HG03571 (cell line): ENCODE measurements around the gene ADGRF5.

Source experiments
- ATAC-seq: cut with Tn5 transposase; IDR thresholded peaks from one replicate; pipeline ENCODE4 v1.9.1; 2021; ENCODE audit not compliant: unreplicated experiment

Gene ADGRF5

DNA sequence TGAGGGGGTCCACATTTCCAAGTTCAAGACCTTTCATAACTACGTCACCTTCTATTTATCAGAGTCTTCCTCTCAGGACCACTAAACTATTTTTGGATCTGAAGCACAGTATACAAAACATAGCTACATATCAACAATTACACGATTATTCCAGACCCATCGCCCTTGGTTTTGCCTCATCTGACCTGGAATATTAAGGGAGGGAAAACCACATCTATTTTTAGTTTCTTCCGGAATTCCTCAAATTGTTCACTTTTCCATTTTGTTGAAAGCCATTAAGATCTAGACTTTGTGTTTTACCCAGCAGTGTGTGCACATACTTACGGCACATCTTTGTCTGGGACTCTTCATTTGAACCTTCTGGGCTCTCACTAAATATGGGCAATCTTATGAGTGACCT, 12.0 kb upstream of the ADGRF5 start:
- ATAC-seq, result no peak

DNA sequence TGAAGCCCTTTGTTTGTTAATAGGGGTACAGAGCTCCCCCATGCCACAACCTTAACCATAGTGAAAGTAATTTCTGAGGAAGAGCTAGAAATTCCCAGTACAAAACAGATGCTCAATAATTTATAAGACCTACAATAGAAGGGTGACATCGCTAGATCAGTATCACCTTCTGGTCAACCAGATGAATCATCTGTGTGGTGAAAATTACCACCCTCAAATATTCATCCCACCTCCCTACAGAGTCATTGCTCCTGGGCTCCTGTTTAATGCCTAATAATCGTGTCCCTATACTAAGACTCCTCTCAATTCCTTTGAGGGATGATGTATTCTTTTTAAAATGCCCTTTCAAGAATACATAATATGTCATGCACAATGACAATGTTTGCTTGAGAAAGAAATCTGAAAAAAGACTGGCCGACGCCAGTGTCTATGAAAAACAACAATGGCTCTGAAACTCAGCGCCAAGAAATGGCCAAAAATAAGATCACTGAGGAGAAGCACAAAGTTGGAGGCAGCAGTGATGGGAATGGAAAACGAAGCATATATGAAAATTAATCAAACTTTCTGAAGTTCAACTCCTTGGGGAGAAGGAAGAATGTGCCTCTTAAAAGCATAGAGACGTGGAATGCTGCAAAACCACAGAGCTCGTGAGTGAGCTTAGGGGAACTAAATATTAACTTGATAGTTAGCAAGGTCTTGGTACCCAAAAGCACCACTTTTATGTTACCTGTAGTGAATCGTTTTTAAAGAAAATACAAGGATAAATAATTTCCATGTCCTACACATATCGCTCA, 11.0 kb upstream of the ADGRF5 start:
- ATAC-seq, result no peak

DNA sequence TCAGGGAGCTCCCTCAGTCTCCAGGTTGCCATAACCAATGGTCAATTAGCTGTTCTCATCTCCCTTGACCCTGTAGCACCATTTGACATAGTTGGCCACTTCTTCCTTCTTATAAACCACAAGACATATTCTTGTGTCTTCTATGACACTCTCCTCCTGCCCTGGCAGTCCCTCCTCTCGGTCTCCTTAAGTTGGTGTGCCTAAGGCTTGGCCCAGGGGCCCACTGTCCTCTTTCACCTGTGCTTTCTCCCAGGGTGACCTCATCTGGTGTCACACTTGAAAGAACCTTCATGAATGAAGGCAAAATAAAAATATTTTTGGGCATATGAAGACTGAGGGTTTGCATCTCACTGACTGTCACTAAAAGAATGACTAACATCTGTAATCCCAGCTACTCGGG, 9.7 kb upstream of the ADGRF5 start:
- ATAC-seq, result no peak

DNA sequence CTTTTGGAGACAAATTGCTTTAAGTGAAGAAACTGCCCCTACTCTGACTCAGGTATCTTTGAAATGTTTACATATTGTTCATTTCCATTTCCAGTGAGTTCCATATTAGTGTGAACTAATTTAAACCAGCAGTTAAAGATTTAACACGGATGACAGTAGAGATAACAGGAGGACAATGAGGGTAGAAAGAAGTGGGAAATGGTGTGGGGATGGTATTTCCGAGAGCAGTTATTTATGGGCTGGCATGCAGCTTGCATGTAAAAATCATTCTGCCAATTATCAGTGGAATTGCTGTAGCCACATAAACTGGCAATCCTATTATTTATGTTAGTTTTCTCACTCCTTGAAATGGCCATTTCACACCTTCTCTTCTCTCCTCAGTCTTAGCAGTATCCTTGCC, 8.6 kb upstream of the ADGRF5 start:
- ATAC-seq, result no peak

DNA sequence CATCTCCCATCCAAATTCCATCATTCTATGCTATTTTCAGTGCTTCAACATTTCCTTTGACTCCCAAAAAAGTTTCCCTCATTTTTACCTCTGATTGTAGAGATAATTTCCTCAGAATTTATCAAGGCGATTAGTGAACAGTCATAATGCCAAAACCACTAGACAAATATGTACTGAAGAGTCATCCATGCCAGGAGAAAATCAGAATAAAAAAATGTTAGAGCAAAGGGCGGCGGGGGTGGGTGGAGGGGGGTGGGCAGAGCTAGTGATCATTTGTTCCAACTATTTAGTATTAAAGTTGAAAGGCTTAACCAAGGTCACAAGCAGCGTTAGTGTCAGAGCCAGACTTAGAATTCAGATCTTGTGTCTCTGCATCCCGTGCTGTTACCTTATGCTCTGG, 5.3 kb upstream of the ADGRF5 start:
- no peak for ATAC-seq

DNA sequence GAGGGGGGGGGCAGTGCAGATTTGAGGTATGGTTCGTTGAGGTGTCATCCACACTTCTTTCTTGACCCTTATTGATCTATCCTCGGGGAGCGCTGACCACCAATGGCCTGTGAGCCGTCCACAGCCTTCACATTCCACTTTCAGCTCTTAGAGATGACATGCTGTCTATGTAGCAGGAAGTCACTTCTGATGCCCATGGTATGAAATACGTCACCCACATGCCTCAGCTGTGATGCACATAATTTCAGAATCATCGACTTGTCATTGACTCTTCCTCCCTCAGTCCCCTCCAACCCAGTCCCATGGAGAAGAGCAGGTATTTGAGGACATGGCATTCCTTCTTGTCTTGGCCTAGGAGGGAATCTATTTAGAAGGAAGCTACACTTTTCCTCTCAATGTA, 4.7 kb upstream of the ADGRF5 start:
- ATAC-seq, result no peak

DNA sequence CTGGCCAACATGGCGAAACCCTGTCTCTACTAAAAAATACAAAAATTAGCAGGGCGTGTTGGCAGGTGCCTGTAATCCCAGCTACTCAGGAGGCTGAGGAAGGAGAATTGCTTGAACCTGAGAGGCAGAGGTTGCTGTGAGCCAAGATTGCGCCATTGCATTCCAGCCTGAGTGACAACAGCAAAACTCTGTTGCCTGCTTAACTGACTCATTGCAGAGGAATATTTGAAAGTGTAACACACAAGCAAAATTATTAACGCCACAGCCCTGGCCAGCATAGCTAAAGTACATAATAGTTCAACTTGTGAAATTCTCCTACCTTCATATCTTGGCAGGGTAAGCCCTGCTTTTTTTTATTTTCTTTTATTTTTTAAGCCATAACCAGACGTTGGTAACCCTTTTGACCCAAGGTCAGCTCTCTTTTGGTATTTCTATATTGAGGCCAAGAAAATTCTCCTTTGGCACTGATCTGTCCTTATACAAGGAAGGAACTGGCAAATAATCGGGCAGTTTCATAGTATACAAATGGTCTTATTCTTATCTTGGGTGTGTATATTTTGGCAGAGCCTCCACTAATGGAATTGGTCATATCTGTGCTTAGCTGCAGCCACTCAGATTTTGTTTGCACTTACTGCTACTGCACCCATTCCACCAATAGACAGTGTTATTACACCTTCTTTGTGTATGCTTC, 4.0 kb upstream of the ADGRF5 start:
- ATAC-seq, result no peak

DNA sequence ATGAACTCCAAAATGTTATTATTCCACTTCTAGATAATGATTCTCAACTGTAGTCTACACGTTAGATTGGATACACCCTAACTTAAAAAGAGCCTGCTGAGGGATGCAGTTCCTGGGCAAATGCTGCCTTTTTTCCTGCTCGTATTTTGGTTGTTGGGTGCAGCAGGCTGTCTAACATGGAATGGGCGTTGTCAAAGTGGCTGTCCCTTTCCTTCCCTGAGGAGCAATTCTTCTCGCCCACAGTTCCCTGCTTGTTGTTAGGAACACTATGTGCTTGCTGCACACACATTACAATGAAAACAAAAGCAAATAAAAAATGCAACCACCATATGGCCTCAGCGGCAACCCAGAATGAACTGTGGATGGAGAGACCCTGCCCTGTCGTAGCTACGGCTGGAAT, 1.7 kb upstream of the ADGRF5 start:
- no peak for ATAC-seq

DNA sequence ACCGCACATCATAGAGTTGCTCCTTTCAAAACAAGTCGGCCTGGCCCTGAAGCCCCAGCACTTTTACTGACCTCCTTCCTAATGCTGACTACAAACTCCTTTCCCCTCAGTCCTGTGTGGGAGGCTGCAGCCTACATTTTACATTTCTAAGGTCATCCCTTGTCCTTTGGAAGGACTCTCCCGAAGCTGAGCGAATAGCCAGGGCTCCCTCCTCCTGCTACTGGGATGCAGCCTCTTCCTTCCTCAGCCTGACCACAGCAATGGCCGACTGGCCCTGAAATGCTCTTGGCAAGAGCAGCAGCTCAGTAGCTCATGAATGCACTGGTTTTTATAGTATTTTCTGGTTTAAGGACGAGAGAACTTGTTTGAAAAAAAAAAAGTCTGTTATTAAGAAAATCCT, 679 bp downstream of the ADGRF5 start:
- ATAC-seq, result no peak

DNA sequence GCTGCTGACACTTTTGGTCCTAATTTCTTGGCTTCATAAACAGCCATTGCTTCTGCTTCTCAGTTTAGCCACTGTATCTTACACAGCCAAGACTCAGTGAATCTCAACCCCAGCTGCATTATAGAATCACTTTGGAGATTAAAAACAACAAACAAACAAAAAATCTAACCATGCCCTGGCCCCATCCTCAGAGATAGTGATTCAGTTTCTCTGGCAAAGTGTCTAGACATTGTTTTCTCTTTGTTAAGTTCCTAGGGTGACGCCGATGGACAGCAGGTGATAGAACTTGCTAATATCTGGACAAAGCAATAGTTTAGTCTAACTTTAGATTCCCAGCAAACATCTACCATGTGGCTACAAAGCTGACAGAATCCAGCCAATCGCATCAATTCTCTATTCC, 2.9 kb downstream of the ADGRF5 start:
- ATAC-seq, result no peak

DNA sequence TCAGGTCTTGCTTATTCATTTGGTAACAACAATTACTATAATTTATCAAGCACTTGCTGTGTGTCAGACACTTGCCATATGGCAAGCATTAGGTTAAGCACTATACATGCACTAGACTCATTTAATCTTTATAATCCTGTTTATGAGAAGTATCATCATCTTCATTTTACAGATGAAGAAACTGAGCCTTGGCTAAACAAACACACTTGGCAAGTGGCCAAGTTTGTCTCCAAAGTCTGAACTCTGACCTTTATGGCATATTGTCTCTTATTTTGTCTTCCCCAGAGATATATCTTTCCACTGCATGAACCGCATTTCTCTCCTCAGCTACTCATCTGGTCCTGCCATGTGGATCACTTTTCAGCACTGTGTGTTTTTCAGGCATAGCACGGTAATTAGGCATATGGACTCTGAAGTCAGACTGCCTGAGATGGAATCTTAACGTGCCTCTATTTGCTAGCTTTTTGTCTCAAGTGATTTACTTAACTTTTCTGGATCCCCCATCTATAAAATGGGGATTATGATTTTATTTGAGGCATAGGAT, 4.7 kb downstream of the ADGRF5 start:
- no peak for ATAC-seq

DNA sequence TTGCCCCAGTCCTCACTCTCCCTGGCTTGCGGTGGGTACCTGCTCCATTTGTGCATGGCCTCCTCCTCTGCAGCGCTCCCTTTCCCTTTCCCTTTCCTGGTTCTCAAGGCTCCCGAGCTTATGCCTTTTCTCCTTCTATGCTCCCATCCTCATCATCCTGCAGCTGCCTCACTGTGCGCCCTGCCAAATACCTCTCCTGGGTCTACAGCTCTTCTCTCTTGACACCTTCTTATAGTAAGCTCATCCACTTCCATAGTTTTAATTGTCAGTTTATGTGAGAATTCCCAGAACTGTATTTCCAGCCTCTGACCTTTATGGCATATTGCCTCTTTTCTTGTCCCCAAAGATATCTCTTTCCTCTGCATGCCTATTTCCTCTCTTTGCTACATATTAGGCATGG, 5.9 kb downstream of the ADGRF5 start:
- ATAC-seq, result no peak

DNA sequence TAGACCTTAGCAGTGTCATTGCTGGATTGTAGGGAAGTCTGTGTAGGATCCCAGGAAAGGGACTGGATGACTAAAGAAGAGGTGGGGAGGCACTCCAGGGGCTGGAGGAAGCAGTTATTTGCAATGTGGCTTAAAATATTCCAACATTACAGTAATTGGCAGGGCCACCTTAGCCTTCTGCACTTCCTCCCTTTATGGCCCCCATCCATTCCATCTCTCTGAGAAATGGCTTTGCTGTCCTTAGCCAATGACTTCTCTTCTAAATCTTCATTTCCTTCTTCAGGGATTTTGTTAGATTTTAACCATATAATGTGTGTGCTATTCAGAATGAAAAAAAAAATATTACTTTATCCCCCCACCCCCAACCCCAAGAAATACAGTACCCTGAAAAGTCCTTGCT, 6.4 kb downstream of the ADGRF5 start:
- ATAC-seq, result no peak

DNA sequence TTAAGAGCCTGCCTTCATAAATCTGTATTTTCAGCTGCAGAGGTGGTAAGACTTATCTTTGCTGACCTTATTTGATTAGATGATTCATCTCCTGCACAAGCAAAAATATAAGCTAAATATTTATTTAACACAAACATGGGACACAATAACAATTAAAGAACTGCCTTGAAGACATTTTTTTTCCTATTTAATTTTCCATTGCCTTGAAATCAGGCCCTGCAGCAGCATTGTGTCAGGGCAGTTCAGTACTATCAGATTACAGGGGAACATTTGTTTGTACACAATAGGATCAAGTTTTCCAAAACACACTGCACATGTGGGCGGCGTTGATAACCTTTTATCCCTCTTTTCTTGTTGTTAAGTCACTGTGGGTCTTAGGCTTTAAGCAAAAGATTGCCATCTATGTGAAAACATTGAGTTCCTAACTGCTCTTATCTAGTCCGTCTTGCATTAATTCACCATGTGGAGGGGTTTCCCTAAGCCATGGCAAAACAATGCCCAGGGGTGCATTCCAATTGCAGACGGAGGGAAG, 7.4 kb downstream of the ADGRF5 start:
- ATAC-seq, result no peak

DNA sequence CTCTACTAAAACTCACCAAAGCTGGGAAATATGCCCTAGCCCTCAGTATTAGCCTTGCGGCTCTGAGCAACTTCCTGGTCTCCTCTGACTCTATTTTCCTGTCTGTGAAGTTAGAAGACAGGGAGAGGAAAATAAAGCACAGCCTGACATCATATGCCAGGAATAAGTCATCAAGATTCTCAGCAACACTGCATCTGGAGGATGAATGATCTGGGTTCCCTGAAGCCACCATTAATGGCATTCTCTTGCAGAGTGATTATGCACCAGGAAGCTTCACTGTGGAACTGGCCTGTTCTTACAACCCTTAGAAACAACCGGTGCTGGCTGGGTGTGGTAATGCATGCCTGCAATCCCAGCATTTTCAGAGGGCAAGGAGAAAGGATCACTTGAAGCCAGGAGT, 12.4 kb downstream of the ADGRF5 start:
- no peak for ATAC-seq

DNA sequence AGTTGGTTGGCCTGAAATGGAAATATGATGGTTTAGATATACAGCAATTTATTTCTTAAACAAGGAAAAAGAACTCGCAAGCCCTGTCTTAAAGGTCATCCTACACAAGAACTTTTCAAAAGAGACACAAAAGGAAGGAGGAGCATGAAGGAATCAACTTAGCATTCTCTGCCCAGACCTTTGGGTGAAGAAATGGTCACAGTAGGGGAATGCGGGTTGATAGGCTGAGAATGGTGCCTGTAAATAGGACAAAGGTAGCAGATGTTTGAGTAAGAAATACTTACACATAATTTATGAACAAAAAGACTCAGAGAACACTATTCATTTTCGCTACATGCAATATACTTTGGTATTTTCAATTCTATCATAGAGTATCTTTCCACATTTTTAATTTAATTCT, 15.0 kb downstream of the ADGRF5 start:
- no peak for ATAC-seq

DNA sequence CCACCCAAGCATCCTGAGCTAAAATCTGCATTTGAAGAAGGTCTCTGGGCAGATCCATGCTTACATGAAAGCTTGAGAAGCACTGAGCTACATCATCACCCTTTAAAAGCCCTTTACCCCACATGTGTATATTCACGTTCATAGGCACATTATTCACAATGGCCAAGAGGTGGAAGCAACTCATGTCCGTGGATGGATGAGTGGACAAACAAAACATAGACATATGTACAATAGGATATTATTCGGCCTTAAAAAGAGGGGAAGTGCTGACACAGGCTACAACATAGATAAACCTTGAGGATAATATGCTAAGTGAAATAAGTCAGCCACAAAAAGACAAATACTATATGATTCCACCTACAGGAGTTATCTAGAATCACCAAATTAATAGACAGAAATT, 17.6 kb downstream of the ADGRF5 start:
- no peak for ATAC-seq

DNA sequence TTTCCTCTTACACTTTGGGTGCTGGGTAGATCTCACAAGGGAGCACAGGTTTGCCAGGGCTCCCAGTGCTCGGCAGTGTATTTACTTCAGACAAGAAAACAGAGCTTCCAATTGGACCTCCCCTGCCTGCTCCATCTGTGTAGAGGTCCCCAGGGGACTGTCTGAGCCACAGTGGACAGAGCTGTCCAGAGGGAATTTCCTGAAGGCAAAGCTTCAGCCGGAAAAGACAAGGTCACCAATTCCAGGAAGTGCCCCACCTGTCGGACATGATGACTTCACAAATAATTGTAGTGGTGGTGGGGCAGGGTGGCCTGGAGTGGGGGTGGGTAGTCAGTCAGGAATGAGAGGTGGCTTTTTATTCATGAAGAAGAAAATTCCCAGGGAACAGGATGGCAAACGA, 18.6 kb downstream of the ADGRF5 start:
- no peak for ATAC-seq

DNA sequence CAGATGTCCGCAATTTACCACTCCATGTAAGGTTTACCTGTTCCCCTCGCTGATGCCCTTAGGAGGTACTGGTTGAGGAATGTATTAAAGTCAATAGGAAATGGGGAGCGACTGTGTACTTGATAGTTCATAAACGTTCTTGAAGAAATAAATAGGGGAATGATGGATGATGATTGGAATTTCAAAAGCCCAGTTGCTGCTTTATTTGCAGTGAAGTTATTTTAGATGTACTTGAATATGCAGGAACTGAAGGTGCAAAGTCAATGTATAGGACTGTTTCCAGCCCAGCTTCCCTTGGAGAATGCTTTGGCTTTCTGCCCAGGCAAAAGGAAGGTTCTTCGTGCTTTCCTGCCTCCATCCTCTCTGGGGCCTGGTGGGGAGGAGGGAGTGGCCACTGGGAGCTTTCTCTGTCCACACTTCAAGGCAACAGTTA, 19.8 kb downstream of the ADGRF5 start:
- no peak for ATAC-seq

DNA sequence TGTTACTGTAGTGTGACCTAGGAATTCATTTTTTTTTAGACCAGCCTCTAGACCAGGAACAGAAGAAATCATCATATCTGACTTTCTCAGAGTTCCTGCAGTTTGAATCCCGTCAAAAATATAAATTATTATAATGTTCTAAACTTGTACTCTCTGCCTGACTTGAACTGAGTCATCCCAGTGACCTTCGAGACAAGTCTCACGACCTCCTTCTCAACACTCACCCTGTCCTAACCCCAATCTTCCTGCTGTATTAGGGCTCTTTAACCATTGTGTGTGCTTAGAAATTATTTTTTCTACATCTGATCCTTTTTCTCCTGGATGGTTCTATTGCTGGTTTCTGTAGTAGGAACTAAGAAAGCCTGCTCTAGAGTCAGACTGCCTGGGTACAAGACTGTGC, 21.5 kb downstream of the ADGRF5 start:
- no peak for ATAC-seq

DNA sequence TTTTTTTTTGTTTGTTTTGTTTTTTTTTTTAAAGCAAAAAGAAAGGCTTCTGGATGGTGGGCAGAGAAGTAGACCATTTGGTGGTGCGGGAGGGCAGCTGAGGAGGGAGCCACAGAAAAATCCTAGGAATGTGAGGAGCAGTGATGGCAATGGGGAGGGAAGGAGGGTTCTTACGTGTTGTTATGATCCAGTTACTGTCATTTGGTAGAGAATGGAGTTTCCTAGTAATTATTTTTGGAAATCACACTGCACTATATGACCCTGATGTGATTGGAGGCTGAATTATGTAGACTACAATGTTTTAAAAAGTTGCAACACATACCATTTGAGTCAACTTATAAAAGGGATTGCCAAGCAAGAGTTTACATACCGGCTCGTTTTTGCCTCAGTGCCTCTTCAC, 22.1 kb downstream of the ADGRF5 start:
- no peak for ATAC-seq

DNA sequence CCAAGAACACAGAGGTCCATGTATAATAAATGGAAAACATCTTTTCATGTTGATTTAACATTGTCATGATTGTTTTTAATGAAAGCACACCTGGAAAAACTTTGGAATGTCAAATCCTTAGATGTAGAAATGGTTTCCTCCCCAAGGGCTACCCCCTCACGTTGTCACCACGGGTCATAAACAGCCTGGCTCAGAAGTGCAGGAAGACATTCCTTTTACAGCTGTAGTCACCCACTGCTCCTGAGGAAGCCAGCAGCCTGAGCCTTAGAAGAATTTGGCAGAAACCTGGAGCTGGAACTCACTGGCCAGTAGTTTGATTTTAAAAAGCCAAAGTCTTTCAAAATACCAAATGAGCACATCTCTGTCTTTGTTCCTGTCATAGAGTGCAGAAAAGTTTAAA, 23.7 kb downstream of the ADGRF5 start:
- no peak for ATAC-seq
